ENCODE measurements around the gene LGR4.
"Not testable (repeated sequence)": the region's sequence is repeated elsewhere in the genome, so short reads cannot be mapped to it uniquely, and the experiment has no call there.

Gene LGR4

DNA sequence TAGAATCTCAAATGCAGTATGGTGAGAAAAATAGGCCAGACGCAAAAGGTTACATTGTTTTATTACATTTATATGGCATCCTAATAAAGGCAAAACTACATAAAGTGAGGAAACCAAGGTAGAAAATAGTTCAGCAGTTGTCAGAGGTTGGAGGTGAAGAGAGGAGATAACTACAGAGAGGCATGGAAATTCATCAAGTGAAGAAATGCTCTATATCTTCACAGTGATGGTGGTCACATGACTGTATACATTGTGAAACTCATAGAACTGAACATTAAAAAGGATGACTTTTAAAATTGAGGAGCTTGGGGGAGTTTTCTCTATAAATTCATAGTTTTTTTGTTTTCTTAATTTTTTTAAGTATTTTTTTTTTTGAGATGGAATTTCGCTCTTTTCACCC lies 14.4 kb downstream of the LGR4 start:
- no peak for DNase-seq (ENCODE audit: low spot score)

DNA sequence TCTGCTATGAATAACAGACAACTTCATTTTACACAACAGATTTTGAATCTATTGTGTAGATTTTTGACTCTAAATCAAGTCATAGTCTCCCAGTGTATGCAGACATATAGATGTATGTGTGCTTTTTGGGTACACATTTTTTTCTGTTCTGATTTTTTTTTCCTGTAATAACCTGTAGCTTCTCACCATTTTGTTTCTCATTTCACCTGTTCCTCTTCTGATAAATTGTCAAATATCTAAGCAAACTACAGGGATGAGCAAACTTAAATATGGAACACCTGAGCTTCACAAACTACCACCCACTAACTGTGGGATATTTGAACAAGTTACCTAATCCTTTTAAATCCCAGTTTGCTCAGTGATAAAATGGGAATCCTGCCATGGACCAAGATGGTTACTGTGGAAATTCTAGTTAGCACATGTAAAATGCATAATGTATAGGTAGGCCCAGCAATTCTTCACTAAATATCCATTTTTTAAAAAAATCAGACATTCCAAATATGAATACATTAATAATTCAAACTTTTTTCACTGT lies 15.7 kb downstream of the LGR4 start:
- DNase-seq (ENCODE audit: low spot score), result no peak

DNA sequence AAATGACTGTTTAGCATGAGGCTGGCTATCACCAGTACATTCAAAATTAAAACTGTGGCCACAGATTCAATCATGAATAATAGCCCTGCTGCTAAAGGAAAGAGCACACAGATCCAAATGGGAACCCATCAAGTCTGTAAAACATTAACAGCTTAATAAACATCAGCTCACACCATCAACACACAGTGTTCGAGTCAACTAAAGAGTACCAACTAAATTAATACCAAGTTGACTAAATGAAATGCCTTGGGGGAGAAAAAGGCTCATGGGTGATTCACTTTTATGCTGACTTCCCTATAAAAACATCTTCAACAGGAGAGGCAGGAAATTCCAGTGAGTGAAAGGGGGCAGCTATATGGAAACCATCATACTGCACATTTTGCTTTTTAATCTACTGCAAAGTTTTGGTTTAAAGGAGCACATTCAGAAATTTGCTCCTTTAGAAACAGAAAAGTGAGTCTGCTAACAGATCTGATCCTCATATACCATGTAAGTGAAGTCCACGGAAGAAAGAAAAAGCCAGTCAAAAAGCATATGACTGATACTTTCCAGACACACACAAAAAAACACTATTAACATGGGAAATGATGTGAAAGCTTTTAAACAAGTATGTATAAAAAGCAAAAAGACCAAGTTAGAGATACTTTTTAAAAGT lies 16.3 kb downstream of the LGR4 start:
- no peak for DNase-seq (ENCODE audit: low spot score)

DNA sequence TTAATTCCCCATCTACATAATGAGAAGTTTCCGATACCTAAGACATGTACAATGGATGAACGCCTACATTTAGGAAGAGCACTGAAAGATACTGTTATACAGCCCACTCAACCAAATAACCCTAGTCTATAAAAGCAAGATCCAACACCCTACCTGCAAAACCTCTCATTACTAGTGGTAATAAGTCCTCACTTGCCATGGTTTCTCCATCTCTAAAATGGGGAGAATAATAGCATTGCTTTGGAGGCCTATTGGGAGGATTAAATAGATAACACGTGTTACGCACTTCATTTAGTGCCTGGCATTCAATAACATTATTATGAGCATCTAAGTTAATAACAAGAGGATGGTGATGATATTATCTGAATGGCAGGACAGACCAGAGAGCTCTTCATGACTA lies 16.9 kb downstream of the LGR4 start:
- no peak for DNase-seq (ENCODE audit: low spot score)

DNA sequence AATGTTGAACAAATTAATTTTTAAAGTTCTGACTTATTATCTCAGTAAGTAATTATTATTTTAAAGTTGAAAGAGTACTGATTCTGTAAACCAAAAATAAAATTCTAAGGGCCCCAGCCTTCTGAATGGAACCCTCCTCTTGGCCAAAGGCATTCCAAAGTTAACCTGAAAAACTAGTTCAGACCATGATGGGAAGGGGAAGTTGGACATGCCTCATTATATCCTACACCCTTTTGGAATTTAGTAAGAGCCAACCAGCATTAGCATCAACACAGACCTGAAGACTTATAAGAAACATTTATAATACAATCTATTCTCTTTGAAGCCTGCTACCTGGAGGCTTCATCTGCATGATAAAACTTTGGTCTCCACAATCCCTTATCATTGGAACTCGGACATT lies 18.9 kb downstream of the LGR4 start:
- DNase-seq (ENCODE audit: low spot score), result no peak

DNA sequence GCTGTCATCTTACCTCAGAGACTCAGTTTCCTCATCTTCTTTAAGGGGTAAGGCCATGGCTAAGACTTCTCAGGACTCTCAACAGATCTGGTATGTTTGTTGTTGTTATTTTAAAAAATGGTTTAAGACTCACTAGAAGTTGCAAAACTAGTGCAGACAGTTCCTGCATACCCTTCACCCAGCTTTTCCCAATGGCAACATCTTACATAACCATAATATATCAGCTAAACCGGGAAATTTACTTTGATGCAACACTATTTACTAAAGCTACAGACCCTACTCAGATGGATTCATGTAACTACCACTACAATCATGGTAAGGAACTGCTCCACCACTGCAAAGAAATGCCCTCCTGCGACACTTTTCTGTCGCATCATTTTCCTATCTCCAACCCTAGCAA lies 20.4 kb downstream of the LGR4 start:
- no peak for DNase-seq (ENCODE audit: low spot score)

DNA sequence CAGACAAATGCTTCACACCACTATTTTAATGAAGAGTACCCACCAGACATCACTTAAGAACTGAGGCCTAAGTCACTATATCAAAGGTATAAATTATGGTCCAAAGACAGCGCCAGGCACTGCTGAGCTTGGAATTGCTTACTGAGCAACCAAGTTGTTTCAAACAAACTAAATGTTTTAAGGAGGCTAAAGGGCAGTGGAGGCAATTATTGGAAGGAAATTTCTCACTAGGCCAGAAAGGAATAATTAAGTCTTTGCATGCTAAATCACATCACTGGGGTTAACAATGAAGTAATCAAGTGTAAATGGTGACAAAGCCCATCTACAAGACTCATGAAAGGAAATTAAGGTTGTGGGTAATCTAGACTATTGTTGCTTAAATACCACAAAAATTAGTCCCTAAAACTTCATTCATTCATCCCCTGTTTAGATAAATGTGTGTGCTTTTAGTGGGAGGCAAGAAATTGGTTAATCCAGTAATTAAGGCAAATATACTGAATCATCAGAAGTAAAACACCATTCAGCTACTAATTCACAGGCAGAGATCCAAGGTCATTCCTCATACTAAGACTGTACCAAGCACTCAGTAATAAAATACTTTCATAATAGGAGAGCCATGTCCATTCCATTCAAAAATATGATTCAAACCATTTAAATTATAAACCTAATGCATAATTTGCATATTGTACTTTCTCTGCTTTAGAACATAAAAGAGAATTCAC lies 21.2 kb downstream of the LGR4 start:
- no peak for DNase-seq (ENCODE audit: low spot score)

DNA sequence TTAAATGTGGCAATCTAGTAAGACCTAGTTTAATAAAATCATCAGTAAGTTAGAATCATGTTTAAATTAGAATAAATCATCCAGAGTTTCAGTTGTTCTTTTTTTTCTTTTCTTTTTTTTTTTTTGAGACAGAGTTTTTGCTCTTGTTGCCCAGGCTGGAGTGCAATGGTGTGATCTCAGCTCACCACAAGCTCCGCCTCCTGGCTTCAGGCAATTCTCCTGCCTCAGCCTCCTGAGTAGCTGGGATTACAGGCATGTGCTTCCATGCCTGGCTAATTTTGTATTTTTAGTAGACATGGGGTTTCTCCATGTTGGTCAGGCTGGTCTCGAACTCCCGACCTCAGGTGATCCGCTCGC lies 24.4 kb downstream of the LGR4 start:
- DNase-seq (ENCODE audit: low spot score), result not testable (repeated sequence)

DNA sequence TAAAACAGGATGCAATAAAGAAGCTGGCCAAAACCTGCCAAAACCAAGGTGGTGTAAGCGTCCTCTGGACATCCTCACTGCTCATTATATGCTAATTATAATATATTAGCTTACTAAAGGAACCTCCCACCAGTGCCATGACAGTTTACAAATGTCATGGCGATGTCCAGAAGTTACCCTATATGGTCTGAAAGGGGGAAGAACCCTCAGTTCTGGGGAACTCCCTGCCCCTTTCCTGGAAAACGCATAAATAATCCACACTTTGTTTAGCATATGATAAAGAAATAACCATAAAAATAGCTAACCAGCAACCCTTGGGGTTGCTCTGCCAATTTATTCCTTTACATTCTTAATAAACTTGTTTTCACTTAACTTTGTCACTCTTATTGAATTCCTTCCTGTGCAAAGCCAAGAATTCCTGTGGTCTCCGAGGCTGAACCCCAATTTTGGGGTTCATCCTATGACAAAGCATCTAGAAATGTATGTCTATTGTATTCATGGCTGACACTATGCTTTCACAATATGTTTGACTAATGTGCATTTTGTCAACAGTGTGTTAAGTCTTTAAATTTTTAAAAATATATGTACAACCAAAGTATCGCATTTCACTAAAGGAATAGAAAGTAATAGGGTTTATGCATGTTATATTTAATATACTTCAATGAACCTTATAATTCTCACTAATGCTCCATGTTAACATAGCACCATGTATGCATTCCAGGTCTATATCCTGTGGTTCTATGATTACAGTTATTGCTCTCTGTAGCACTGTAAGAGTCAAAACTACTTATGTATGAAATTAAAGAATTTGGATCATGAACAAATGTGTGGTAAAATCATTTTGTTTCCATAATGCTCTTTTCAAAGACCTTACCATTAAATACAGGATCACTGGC lies 25.1 kb downstream of the LGR4 start:
- DNase-seq (ENCODE audit: low spot score), result no peak

DNA sequence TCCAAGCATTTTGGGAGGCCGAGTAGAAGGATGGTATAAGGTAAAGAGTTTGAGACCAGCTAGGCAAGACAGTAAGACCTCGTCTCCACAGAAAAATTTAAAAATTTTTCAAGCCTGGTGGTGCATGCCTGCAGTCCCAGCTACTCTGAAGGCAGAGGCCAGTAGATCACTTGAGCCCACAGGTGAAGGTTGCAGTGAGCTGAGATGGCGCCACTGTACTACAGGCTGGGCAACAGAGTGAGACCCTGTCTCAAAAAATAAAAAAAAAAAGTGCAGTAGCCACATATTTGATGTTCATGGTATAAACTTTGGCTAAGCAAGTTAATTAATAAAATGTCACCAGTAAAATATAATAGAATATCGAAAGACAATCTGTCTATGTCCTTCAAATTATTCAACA lies 27.0 kb downstream of the LGR4 start:
- no peak for DNase-seq (ENCODE audit: low spot score)

DNA sequence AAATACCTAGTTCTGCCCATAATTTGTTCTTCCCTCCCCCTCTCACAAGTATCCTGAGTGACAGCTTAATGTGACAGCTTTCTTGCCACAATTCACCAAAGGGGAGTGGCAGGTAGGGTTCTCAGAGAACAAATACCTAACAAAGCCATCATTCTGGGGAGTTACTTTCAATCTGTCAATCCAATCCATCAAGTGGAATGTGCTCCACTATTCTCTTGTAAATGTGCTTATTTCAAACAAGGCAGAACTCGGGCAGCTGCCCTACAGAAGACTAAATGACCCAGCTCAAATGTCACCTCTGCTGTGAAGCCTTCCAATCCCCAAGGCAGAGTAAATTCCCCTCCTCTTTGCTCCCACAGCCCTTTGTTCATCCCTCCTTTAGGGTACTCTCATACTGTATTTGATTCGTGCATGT lies 27.8 kb downstream of the LGR4 start:
- DNase-seq (ENCODE audit: low spot score), result no peak

DNA sequence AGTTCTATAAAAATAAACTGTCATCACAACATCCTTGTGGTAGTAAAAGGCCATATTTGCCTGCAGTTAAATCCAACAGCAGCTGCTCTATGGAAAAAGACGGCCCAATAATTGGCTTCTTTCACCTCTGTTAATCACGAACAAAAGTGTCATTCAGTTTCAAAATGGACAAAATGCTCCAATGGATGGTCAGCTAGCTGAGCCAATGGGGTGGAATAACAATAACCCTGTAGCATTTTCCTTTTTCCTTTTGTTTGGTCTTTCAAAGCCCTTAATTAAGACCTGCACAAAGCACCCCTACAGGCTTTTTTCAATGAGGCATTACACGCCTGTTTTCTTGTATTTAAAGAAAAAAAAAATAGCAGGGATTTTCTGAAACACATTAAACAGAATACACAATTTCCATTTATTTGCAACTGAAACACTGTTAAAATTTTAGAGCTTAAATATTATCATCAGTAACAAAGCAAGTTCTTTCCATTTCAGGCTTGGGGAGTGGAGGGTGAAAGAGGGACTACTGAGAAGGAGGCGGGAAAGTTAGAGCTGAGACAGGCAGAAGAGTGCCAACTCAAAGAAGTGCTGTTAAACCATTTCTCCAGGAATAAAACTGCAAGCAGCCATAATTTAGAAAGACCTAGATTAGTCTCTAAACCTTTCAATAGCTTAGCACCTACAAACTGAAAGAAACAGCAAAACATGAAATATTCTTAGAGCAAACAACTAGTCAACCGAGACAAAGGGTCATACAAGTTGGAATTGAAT lies 28.7 kb downstream of the LGR4 start:
- no peak for DNase-seq (ENCODE audit: low spot score)

DNA sequence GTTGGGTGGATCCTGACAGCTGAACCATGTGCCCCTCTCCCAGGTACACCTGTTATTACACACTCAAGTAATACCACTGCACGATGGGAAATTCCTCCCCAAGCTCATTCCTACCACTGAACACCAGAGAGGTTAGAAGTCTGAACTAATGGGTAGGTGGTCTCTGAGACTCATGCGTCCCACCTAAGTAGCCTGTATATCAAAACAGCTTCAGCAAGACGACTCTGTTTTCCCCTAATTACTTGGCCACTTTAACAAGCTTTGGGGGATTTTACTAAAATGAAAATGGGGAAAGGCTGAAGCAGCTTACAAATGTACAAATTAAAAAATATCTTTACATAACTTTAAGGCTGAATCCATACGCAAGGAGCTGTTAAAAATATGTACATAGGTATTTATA lies 29.4 kb downstream of the LGR4 start:
- DNase-seq (ENCODE audit: low spot score), result no peak

DNA sequence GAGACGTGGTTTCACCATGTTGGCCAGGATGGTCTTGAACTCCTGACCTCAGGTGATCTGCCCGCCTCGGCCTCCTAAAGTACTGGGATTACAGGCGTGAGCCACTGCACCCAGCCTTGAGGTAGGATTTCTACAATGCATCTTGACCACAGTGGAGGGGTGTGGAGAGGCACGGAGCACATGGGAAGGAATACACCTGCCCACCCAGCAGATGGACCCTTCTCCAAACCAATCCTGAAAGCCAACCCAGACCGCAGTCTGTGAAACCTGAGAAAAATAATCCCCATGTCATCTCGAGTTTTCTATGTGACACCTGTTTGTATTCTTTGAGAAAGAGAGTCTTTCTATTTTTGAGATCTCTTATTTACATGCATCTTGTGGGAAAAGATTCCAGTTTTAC lies 32.5 kb downstream of the LGR4 start:
- no peak for DNase-seq (ENCODE audit: low spot score)

DNA sequence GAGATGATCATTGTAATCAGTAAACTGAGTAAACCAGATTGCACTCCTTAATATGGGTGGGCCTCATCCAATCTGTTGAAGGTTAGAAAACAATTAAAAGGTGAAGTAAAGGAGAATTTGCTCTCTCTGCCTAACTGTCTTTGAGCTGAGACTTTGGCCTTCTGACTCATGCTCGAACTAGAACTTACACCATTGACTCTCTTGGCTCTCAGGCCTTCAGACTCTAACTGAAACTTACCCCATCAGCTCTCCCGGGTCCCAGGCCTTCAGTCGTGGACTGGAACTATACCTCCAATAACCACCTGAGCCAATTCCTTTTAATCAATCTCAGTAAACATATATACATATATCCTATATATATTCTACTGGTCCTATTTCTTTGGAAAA lies 34.0 kb downstream of the LGR4 start:
- DNase-seq (ENCODE audit: low spot score), result no peak

DNA sequence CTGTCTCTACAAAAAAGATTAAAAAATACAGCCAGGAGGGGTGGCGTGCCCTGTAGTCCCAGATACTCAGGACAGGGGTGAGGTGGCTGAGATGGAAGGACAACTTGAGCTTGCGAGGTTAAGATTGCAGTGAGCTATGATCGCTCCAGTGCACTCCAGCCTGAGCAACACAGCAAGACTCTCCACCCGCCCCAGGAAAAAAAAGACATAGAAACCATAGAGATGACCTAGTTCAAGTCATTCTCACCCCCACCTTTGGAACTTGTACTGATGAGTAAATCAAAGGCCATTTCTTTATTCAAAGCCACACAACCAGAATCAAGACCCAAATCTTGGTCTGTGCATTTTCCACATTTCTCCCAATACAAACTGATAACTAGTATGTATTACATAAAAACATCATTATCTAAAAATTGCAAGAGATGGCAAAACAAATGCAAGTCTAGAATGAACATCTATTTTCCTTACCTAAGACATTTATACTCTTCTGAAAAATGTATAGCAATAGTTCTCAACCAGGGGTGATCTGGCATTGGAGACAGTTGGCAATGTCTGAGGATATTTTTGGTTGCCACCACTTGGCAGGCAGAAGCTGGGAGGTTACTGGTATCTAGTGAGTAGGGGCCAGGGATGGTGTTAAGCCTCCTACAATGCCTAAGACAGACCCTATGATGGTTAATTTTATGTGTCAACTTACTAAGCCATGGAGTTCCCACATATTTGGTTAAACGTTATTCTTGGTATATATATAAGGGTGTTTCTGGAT lies 34.6 kb downstream of the LGR4 start:
- DNase-seq (ENCODE audit: low spot score), result no peak

DNA sequence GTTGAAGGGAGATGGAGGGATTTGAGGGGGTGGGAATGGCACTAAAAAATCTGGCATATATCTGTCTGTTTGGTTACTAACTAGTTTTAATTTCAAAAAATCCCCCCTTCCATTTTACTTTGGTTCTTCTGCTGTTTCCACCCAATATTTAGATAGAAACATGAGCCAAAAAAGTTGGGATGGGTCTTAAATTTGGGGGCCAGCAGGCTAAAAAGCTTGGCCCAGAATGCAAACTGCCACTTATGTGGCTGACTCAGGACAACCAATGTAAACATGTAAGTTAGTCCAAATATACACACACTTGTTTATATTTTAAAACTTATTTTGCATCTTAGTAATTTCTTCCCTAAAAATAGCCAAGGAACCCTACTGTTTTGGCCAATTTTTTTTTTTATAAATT lies 35.7 kb downstream of the LGR4 start:
- DNase-seq (ENCODE audit: low spot score), result no peak

DNA sequence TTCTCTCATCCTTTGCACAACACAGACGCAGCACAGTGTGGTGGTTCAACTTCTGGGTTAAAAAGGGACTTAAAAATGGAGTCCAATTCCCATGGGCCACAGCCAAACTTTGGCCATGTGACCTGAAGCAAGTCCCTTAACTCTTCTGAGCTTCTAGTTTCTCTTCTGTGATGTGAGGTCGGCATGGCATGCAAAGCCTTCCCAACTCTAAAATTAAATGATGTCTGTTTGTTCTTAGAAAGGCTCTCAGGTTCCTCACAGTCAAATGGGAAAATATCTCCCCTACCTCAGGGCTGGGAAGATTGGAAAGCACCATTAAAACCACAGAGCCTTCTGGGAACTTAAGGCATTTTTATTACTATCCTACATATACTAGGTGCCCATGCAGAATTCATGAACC lies 38.8 kb downstream of the LGR4 start:
- DNase-seq (ENCODE audit: low spot score), result no peak

DNA sequence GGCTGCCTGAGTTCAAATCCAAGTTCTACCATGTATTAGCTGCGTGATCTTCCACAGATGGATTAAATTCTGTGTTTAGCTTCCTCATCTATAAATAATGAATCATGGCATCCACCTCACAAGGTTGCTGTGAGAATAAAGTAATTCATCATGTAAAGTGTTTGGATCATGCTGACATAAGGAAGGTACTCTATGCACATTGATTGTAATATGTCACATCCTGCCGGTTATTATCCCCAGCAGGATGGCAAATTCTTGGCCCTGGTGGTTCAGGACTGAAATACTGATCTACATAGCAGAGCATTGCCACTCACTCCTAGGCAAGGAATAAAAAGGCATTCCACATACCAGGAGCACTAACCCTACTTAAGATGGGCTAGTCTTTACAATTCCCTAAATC lies 40.8 kb downstream of the LGR4 start:
- no peak for DNase-seq (ENCODE audit: low spot score)

DNA sequence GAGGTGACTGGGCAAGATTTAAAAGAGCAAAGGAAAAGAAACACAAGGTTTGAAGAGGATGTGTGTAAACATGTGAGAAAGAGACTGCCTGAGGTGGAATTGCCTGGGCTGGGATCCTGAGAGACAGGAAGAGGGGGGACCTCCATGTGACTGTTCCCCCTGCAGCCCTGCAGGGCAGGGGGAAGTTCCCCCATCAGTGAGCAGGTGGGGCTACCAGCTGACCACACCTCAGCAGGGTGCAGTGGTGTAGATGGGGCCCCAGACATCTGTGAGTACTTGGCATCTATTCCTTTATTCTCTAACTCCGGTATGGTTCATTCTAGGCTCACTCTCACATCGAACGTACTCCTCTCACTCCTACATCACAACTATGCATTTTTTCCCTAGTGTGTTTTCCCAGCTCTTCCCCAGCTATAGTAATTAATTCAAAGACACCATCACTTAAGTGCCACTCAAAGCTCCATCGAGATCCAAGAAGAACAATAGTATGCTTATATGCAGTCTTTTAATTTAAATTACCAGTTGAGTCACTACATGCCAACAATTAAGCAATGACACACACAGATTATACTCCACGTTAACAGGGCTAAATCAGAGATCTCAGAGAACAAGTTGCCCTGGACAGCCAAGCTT lies 42.7 kb downstream of the LGR4 start:
- DNase-seq (ENCODE audit: low spot score), result no peak
